Amniotic stem cell (primary cell): Measurements from ENCODE around the gene PNPLA7.
"Not testable (repeated sequence)": the region's sequence is repeated elsewhere in the genome, so short reads cannot be mapped to it uniquely, and the experiment has no call there.

ENCODE experiments used
- DNase-seq: peaks from one replicate; lab custom pipeline; 2025; lab: John Stamatoyannopoulos, UW

The PNPLA7 gene

DNA sequence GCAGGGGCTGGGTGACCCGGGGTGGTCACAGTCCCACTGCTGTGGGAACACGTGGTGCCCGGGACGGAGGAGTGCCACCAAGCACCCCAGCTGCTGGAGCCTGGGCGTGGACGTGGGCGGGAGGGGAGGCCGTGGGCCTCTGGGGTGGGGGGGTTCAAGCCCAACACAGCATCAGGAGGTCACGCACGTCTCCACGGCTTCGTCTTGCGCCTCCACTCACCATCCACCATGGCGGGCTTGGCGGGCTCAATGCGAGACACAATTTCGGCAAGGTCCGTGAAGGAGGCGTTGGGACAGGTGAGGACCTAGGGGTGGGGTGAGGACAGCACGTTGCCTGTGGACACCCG, 88.9 kb downstream of the PNPLA7 start:
- DNase-seq = no peak

GRCh38 chr9:137460363-137461315, 89.6 kb downstream of the PNPLA7 start:
- DNase-seq = no peak

DNA sequence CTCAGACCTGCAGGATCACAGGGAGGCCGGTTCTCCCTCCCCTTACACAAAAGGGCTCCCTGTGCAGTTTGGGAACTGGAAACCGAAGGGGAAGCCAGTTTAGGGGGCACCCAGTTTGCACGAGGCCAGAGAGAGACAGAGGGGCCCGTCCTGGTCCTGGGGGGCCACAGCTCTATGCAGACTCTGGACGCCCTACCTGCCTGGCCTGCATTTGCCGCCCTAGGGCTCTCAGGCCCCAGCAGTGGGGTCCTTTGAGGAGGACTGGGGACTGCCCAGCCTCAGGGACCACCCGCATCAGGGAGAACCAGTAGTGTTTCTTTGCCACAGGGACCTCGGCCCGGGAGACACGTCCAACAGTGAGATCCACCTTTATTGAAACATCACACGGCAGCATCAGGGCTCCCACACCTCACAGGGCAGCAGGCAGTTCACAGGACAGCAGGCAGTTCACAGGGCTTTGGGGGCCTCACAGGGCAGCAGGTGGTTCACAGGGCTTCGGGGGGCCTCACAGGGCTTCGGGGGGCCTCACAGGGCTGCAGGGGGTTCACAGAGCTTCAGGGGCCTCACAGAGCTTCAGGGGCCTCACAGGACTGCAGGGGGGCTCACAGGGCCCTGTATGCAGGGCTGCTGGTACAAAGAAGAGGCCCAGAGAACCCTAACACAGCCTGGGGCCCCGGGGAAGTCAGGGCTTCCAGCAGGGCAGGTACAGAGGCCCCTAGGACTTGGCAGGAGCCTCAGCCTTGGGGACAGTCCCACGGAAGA, 90.4 kb downstream of the PNPLA7 start:
- DNase-seq = no peak

GRCh38 chr9:137459152-137459600, 91.0 kb downstream of the PNPLA7 start, which contains the start of gene NSMF:
NSMF (minus strand) TSS chr9:137459334; CDS start chr9:137459102, 232 bp downstream.
- DNase-seq = peak; percentile 76

GRCh38 chr9:137458194-137459151, 91.7 kb downstream of the PNPLA7 start:
- no peak for DNase-seq

DNA sequence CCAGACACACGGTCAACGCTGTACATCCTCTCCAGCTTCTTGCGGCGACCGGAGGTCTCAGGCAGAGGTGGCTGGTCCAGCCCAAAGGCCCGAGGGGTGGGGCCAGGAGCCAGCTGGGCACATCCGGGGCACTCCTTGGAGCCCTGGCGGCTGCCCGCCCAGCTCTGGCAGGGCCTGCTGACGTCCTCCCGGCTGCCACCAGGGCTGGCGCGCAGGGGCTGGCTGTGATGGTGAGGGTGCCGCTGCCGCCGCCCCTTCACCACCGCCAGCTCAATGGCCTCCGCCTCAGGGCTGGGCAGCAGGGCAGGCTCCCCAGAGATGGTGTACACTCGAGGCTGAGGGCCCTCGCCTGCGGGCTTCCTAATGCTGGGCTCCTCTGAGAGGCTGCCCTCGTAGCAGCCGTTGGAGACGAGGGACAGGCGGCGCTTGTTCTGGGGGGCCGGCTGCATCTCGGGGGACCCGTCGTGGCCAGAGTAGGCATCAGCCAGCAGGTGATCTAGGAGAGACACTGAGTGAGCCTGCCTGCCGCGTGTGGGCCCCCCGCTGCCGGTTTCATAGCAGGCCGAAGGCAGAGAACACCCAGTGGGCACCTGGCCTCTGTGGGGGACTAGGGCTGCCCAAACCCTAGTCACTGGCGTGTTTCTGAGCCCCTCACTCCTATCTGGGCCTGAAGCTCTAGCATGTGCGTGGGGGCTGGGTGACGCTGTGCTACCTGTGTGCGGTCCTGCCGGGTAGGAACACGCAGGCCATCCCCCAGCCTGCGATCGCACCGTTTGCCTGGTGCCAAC, 92.6 kb downstream of the PNPLA7 start:
- DNase-seq = no peak

- no peak for DNase-seq
Observed at GRCh38 chr9:137456864-137457405, 93.3 kb downstream of the PNPLA7 start.

DNA sequence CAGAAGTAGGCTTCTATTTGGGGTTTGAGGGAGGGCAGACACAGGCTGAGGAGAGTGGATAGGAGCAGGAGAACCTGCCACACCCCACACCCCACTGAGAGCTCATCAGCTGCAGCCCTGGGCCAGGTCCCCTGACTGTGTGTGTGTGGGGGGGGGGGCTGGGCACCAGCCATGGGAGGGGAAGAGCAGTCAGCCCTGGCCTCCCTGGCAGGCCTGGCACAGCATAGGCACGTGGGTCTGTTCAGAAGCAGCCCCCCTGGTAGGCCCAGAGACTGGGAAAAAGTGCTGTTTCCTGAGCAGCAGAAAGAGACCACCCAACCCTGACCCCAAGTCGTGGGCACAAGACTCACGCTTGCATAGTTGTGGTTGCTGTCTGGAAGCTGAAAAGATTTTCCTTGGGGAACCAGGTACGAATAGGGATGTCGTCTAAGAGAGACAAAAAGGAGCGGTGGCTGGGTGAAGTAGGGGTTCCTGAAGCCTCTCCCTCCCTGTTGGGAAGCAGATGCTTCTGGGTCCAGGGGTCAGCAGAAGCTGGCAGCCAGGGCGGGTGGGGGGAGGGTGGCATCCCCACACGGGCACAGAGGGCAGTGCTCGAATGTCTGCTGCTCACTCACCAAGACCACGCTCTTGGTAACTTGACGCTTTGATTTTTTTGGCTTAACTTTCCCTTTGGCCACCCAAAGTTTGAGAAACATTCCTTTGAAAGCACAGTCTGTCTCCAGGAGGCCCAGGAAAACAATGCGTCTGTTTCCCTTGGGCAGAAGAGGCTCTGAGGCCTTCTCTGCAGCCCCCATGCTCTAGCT, 93.9 kb downstream of the PNPLA7 start:
- no peak for DNase-seq

DNA sequence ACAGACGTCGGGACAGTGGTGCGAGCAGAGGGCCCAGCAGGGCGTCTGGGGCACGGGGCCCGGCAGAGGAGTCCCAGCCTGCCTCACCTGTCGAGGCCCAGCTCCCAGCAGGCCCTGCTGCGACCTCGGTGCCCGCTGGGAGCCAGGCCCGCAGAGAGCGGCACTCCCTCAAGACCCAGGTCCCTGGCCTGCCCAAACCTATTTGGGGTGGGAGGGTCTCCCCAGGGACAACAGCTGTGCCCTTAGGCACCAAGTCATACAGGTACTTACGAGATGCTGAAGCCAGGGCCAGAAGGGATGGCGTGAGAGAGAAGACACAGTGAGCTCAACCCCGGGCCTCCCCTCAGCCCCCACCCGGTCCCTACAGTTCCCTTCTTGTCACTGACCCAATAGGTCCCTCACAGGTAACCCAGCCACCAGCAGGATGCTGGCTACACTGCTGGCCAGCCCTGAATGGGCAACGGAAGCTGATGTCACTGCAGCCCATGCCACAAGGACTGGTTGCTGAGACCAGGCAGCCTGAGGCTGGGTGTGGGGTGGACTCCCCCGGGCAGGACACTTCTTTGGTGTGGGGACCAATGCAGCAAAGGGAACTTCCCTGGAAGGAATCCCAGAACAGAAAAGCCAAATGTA, 94.7 kb downstream of the PNPLA7 start:
- no peak for DNase-seq

GRCh38 chr9:137454597-137455358, 95.4 kb downstream of the PNPLA7 start:
- DNase-seq = no peak

GRCh38 chr9:137454145-137454596, 96.0 kb downstream of the PNPLA7 start:
- DNase-seq = no peak

DNA sequence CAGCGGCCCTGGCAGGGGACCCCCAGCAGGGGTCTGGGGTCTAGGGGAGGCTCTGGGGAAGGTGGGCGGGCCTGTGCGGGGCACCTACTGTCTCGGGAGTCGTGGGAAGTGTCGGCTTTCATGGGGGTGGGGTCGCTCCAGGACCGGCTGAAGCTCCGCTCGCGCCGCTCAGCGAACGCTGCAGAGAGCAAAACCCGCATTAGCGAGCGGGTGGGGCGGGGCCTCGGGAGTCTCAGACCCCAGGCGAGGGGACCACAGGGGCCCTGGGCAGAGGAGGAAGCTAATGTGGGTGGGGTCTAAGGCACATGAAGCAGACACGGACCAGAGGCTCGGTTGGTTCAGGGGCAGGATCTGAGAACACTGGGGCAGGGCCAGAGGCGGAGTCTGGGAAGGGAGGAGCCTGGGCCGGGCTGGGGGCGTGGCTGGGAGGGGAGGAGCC, 96.5 kb downstream of the PNPLA7 start:
- DNase-seq = no peak

GRCh38 chr9:137452761-137453642, 97.2 kb downstream of the PNPLA7 start:
- no peak for DNase-seq

- DNase-seq = no peak
Observed at GRCh38 chr9:137452006-137452760, 98.0 kb downstream of the PNPLA7 start.

DNA sequence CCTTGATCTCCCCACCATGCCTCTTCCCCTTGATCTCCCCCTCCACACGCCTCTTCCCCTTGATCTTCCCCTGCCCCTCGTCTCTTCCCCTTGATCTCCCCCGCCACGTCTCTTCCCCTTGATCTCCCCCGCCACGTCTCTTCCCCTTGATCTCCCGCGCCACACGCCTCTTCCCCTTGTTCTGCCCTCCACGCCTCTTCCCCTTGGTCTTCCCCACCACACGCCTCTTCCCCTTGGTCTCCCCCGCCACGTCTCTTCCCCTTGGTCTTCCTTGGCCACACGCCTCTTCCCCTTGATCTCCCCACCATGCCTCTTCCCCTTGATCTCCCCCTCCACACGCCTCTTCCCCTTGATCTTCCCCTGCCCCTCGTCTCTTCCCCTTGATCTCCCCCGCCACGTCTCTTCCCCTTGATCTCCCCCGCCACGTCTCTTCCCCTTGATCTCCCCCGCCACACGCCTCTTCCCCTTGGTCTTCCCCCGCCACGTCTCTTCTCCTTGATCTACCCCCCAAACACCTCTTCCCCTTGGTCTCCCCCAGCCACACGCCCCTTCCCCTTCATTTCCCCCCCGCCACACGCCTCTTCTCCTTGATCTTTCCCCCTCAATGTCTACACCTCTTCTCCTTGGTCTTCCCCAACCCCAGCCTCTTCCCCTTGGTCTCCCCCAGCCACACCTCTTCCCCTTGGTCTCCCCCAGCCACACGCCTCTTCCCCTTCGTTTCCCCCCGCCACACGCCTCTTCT, 98.8 kb downstream of the PNPLA7 start:
- DNase-seq = not testable (repeated sequence)
